ENCODE measurements around the gene SORBS1. TPM values are rescaled to one million over a fixed set of nuclear protein-coding genes. Genes with fewer than 3 reads are reported as not detected.

The SORBS1 gene
- total RNA-seq, 1 donor from 2014 or later = 16.1 TPM

DNA sequence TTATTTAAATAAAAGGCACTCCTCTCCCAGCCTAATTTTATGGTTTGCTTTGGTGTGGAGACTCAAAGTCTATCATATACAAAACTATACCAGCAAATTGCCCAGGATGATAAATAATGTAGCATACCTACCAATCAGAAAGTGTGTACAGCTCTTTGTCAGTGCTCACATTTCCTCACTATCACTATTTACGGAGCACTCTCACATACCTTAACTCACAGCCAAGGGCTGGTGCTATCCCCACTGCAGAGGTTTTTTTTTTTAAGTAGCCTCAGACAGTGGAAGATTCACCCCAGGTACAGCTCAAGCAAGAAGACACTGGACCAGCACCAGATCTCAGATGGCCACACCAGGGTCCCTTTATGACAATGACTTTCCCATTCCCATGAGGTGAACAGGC, 272.9 kb downstream of the SORBS1 start:
- Histone ChIP-seq H3K4me2 (no peak overlapping the region), H3K4me3 (no peak overlapping the region), H3K27me3 (peaks cover 47% of the 10 kb centered on the region), H3K27ac (no peak overlapping the region), H3K9ac (no peak overlapping the region), H3K36me3 (no peaks in the 10 kb centered on the region), H3K79me2 (ENCODE audit: low read depth) (peaks cover 3% of the 10 kb centered on the region), H3F3A (ENCODE audit: low read depth) (peaks cover 11% of the 10 kb centered on the region), H2AFZ (replicated peaks) (no peak overlapping the region), H4K20me1 (ENCODE audit: low read depth) (no peaks in the 10 kb centered on the region), H3K9me3 (ENCODE audit: low read depth) (no peaks in the 10 kb centered on the region), H3K4me1 (peaks cover 13% of the 10 kb centered on the region)
- no peak for TF ChIP-seq EZH2 (IDR thresholded peaks at IDR 0.05)
- no peak for TF ChIP-seq EZH2phosphoT487 (IDR thresholded peaks at IDR 0.05)
- peaks cover 8% of the 10 kb centered on the region for H3K4me1 Mint-ChIP-seq
- H3K36me3 Mint-ChIP-seq = no peaks in the 10 kb centered on the region
- H3K27me3 Mint-ChIP-seq (ENCODE audit: insufficient read depth, low read depth) = peaks cover 30% of the 10 kb centered on the region
- peaks cover 6% of the 10 kb centered on the region for H3K9me3 Mint-ChIP-seq
- no peak for DNase-seq (ENCODE audit: low spot score)
- H3K4me3 Mint-ChIP-seq = no peak overlapping the region
- no peak overlapping the region for H3K27ac Mint-ChIP-seq

DNA sequence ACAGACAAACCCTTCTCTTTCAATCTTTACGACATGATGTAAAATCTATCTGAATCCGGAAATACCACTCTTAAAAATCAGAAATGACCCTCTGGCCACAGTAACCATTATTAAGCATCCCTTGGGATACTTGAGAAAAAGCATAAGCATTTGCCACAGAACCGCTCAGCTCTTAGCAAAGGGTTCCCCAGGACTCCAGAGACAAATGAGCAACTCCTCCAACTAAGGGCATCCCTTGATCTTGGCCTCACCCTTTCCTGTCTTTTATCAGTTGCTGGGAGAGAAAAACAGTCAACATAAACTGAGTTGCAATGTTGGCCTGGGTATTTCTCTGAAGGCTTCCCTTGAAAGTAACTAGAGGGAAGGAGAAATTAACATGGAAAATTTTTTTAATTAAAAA, 273.9 kb downstream of the SORBS1 start:
- H3K27me3 ChIP-seq = peaks cover 37% of the 10 kb centered on the region
- H3K79me2 ChIP-seq (ENCODE audit: low read depth) = peaks cover 3% of the 10 kb centered on the region
- Mint-ChIP-seq H3K27ac (no peak overlapping the region), H3K9me3 (peaks cover 6% of the 10 kb centered on the region), H3K4me1 (peaks cover 8% of the 10 kb centered on the region), H3K36me3 (no peaks in the 10 kb centered on the region), H3K4me3 (no peak overlapping the region), H3K27me3 (ENCODE audit: insufficient read depth, low read depth) (peaks cover 26% of the 10 kb centered on the region)
- H3F3A ChIP-seq (ENCODE audit: low read depth) = peaks cover 9% of the 10 kb centered on the region
- no peak for DNase-seq (ENCODE audit: low spot score)
- no peak overlapping the region for H3K4me3 ChIP-seq
- no peak overlapping the region for H2AFZ ChIP-seq (replicated peaks)
- no peaks in the 10 kb centered on the region for H3K36me3 ChIP-seq
- peaks cover 13% of the 10 kb centered on the region for H3K4me1 ChIP-seq
- no peak overlapping the region for H3K27ac ChIP-seq
- H3K9ac ChIP-seq = no peak overlapping the region
- TF ChIP-seq, protein P1, sequence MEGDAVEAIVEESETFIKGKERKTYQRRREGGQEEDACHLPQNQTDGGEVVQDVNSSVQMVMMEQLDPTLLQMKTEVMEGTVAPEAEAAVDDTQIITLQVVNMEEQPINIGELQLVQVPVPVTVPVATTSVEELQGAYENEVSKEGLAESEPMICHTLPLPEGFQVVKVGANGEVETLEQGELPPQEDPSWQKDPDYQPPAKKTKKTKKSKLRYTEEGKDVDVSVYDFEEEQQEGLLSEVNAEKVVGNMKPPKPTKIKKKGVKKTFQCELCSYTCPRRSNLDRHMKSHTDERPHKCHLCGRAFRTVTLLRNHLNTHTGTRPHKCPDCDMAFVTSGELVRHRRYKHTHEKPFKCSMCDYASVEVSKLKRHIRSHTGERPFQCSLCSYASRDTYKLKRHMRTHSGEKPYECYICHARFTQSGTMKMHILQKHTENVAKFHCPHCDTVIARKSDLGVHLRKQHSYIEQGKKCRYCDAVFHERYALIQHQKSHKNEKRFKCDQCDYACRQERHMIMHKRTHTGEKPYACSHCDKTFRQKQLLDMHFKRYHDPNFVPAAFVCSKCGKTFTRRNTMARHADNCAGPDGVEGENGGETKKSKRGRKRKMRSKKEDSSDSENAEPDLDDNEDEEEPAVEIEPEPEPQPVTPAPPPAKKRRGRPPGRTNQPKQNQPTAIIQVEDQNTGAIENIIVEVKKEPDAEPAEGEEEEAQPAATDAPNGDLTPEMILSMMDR (IDR thresholded peaks at IDR 0.05) = no peak
- H3K4me2 ChIP-seq = no peak overlapping the region
- no peaks in the 10 kb centered on the region for H4K20me1 ChIP-seq (ENCODE audit: low read depth)
- H3K9me3 ChIP-seq (ENCODE audit: low read depth) = no peaks in the 10 kb centered on the region

DNA sequence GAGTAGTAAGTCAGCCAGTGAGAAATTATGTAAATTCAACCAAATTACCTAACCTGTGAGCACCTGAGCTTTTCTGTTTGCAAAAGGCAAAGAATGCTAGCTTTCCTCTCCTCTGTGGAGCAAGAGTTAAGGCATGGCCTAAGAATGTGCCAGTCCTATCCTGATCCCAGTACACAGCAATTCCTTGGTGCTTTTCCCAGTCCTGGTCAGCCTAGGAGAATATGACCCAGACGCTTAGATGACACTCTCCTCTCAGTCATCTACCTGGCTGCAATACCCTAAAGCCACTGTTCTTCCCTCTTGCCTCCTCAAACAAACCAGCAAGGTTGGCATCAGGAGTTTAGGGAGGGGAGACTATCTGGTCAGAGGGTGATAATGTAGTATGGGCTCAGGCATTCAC, 274.5 kb downstream of the SORBS1 start:
- H3K36me3 Mint-ChIP-seq = no peaks in the 10 kb centered on the region

DNA sequence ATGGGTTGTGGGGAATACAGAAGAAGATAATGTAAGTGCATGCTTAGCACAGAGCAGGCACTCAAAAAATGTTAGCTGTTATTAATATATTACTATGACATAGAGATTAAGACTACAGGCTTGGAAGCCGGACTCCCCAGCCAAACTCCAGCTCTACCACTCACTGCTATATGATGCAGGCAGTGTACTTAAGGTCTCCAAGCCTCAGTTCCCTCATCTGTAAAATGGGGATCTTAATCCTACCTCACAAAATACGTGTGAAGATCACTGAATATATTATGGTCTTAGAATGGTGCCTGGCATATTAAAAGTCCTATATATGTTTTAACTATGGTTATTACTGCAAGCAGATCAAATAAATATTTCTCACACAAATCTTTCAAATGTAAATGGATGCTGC, 275.6 kb downstream of the SORBS1 start:
- Mint-ChIP-seq H3K4me3 (no peak overlapping the region), H3K27ac (no peak overlapping the region), H3K9me3 (peaks cover 3% of the 10 kb centered on the region), H3K36me3 (no peaks in the 10 kb centered on the region), H3K4me1 (peaks cover 5% of the 10 kb centered on the region), H3K27me3 (ENCODE audit: insufficient read depth, low read depth) (peaks cover 19% of the 10 kb centered on the region)
- H3K27ac ChIP-seq = no peak overlapping the region
- peaks cover 21% of the 10 kb centered on the region for H3K27me3 ChIP-seq
- no peak overlapping the region for H3K4me2 ChIP-seq
- no peaks in the 10 kb centered on the region for H4K20me1 ChIP-seq (ENCODE audit: low read depth)
- DNase-seq (ENCODE audit: low spot score) = no peak
- H2AFZ ChIP-seq (replicated peaks) = no peak overlapping the region
- TF ChIP-seq EZH2phosphoT487 (IDR thresholded peaks at IDR 0.05) = no peak
- H3K9ac ChIP-seq = no peak overlapping the region
- peaks cover 6% of the 10 kb centered on the region for H3K79me2 ChIP-seq (ENCODE audit: low read depth)
- H3F3A ChIP-seq (ENCODE audit: low read depth) = no peaks in the 10 kb centered on the region
- H3K36me3 ChIP-seq = no peaks in the 10 kb centered on the region
- H3K9me3 ChIP-seq (ENCODE audit: low read depth) = no peaks in the 10 kb centered on the region
- H3K4me3 ChIP-seq = no peak overlapping the region
- H3K4me1 ChIP-seq = peaks cover 13% of the 10 kb centered on the region

More for the DNA sequence above, 274.5 kb downstream of the SORBS1 start:
- H3K4me1 Mint-ChIP-seq = peaks cover 8% of the 10 kb centered on the region
- Histone ChIP-seq H3F3A (ENCODE audit: low read depth) (peaks cover 7% of the 10 kb centered on the region), H3K9me3 (ENCODE audit: low read depth) (no peaks in the 10 kb centered on the region), H3K27me3 (peaks cover 31% of the 10 kb centered on the region), H4K20me1 (ENCODE audit: low read depth) (no peaks in the 10 kb centered on the region), H3K4me1 (peaks cover 13% of the 10 kb centered on the region), H3K4me2 (no peak overlapping the region), H3K27ac (no peak overlapping the region), H3K4me3 (no peak overlapping the region), H3K79me2 (ENCODE audit: low read depth) (peaks cover 3% of the 10 kb centered on the region), H3K36me3 (no peaks in the 10 kb centered on the region), H3K9ac (no peak overlapping the region), H2AFZ (replicated peaks) (no peak overlapping the region)
- no peak for DNase-seq (ENCODE audit: low spot score)
- peaks cover 4% of the 10 kb centered on the region for H3K9me3 Mint-ChIP-seq
- H3K27me3 Mint-ChIP-seq (ENCODE audit: insufficient read depth, low read depth) = peaks cover 26% of the 10 kb centered on the region
- no peak overlapping the region for H3K27ac Mint-ChIP-seq
- no peak for TF ChIP-seq EZH2 (IDR thresholded peaks at IDR 0.05)
- TF ChIP-seq EZH2phosphoT487 (IDR thresholded peaks at IDR 0.05) = no peak
- TF ChIP-seq, protein P1 (IDR thresholded peaks at IDR 0.05) = no peak
- H3K4me3 Mint-ChIP-seq = no peak overlapping the region

Data from neural progenitor cell (in vitro differentiated cells).